BJ (cell line): ENCODE data around the gene GPR139. TPM values are rescaled to one million over a fixed set of nuclear protein-coding genes. Genes with fewer than 3 reads are reported as not detected.

Source experiments
- CTCF ChIA-PET: fragments of 350-600 bp; formaldehyde crosslinking; extraction: SDS; loops from one replicate; lab custom pipeline; 2021; ENCODE audit warnings: antibody characterized with exemption, inconsistent platforms; lab: Yijun Ruan, JAX
- POLR2A ChIA-PET: fragments of 300-600 bp; sonication (Branson Sonifier 250); formaldehyde crosslinking; extraction: SDS; loops from one replicate; lab custom pipeline; 2021; ENCODE audit warnings: antibody characterized with exemption; lab: Charles Lee
- DNase-seq: peaks from one replicate; pipeline ENCODE4 v3.0.0-alpha.2; 2011; ENCODE audit warnings: low read depth
- H3K27me3 ChIP-seq: 2 replicates; pipeline ENCODE4 v1.6.0; 2011; ENCODE audit warnings: low read length; ENCODE audit not compliant: control insufficient read depth, insufficient read depth
- H3K36me3 ChIP-seq: 2 replicates; pipeline ENCODE4 v1.5.1; 2011; ENCODE audit warnings: low read length; ENCODE audit not compliant: control insufficient read depth, insufficient read depth
- H3K4me3 ChIP-seq: 2 replicates; pipeline ENCODE4 v1.5.1; 2011; ENCODE audit warnings: low read depth, mild to moderate bottlenecking, control low read depth, low read length
- CTCF ChIP-seq: IDR thresholded peaks from 2 replicates; pipeline ENCODE4 v1.5.1; 2011; ENCODE audit warnings: low read depth, mild to moderate bottlenecking, control low read depth, inconsistent platforms, low read length, moderate library complexity; ENCODE audit not compliant: insufficient read depth
- polyA plus RNA-seq: library from polyadenylated mRNA; depleted of rRNA; stranded (reverse); fragments of >200 nt; gene quantifications from 2 replicates; pipeline ENCODE4 v1.2.3, GENCODE V29; 2011

The GPR139 gene
- polyA plus RNA-seq, 1 experiment, result not detected

- ChIA-PET POLR2A (no interaction called here), CTCF (no interaction called here)
- H3K4me3 ChIP-seq, result no peak overlapping the region
- H3K36me3 ChIP-seq, result no peaks in the 10 kb centered on the region
- TF ChIP-seq CTCF, result no peak
- DNase-seq, result no peak
- H3K27me3 ChIP-seq, result no peaks in the 10 kb centered on the region
These were observed 852 bp downstream of the GPR139 start for GRCh38 chr16:20072874-20073202.

GRCh38 chr16:20072146-20072873, 1.4 kb downstream of the GPR139 start:
- no peak for TF ChIP-seq CTCF
- Histone ChIP-seq H3K27me3 (no peaks in the 10 kb centered on the region), H3K4me3 (no peak overlapping the region), H3K36me3 (no peaks in the 10 kb centered on the region)
- no peak for DNase-seq
- ChIA-PET POLR2A (no interaction called here), CTCF (no interaction called here)

GRCh38 chr16:20064931-20065330, 8.8 kb downstream of the GPR139 start:
- no peak for DNase-seq

DNA sequence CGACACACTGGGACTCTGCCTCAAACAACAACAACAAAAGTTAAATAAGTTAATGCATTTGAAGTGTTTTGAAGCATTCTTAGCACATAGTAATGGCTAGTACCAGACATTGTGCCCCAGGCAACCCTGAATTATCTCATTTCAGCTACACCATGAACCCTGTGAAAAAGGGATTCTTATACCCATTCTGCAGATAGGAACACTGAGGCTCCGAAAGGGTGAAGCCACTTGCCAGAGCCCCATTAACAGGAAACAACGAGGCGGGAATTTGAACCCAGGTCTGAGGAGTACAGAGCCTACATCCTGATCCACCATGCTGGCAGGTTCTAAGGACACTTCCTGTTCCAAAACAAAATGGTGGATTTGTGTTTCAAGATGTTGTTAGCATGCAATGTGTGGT, 9.2 kb downstream of the GPR139 start:
- CTCF ChIA-PET, result no interaction called here

More at GRCh38 chr16:20064931-20065330, 8.8 kb downstream of the GPR139 start:
- Histone ChIP-seq H3K4me3 (no peak overlapping the region), H3K27me3 (no peaks in the 10 kb centered on the region), H3K36me3 (no peaks in the 10 kb centered on the region)
- POLR2A ChIA-PET, result no interaction called here
- CTCF ChIA-PET, result no interaction called here
- no peak for TF ChIP-seq CTCF

DNA sequence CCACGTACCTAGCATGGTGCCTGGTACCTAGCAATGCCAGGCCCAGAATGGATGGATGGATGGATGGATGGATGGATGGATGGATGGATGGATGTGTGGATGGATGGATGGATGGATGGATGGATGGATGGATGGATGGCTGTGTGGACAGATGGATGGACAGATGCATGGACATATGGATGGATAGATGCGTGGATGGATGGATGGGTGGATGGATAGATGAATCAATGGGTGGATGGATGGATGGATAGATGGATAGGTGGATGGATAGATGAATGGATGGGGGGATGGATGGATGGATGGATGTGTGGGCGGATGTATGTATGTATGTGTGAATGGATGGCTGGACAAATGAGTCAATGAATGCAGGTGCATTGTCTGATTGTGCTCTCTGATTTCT, 12.6 kb downstream of the GPR139 start:
- POLR2A ChIA-PET, result no interaction called here
- DNase-seq, result no peak

More for the DNA sequence above, 9.2 kb downstream of the GPR139 start:
- H3K4me3 ChIP-seq, result no peak overlapping the region
- POLR2A ChIA-PET, result no interaction called here
- no peak for DNase-seq
- no peaks in the 10 kb centered on the region for H3K27me3 ChIP-seq
- no peaks in the 10 kb centered on the region for H3K36me3 ChIP-seq
- no peak for TF ChIP-seq CTCF

More for the DNA sequence above, 12.6 kb downstream of the GPR139 start:
- Histone ChIP-seq H3K4me3 (no peak overlapping the region), H3K27me3 (no peaks in the 10 kb centered on the region), H3K36me3 (no peaks in the 10 kb centered on the region)
- no peak for TF ChIP-seq CTCF
- CTCF ChIA-PET, result no interaction called here
